Loucy (cell line): ENCODE measurements around the gene SRD5A1.

ENCODE experiments used
- H2AFZ ChIP-seq: fragments of 200-600 bp; sonication (generic); 2 replicates; pipeline ENCODE4 v1.6.0; 2016; ENCODE audit warnings: antibody characterized with exemption, mild to moderate bottlenecking, low read length, moderate library complexity
- H3F3A ChIP-seq: fragments of 200-600 bp; 2 replicates; pipeline ENCODE4 v1.6.0; 2016; ENCODE audit warnings: antibody characterized with exemption, low read depth, mild to moderate bottlenecking
- H3K27me3 ChIP-seq: fragments of 200-600 bp; sonication (generic); 2 replicates; pipeline ENCODE4 v1.6.1; 2014; ENCODE audit warnings: low read length, mild to moderate bottlenecking; ENCODE audit not compliant: insufficient read depth, poor library complexity, severe bottlenecking
- H3K36me3 ChIP-seq: fragments of 200-600 bp; sonication (generic); 2 replicates; pipeline ENCODE4 v1.6.1; 2016; ENCODE audit warnings: low read length; ENCODE audit not compliant: insufficient read depth
- H3K4me1 ChIP-seq: fragments of 200-600 bp; sonication (generic); 2 replicates; pipeline ENCODE4 v1.5.1; 2014; ENCODE audit warnings: low read length, mild to moderate bottlenecking; ENCODE audit not compliant: insufficient read depth, poor library complexity, severe bottlenecking
- H3K4me2 ChIP-seq: fragments of 200-600 bp; sonication (generic); 2 replicates; pipeline ENCODE4 v1.6.0; 2014; ENCODE audit warnings: antibody characterized with exemption, low read length, low read depth, mild to moderate bottlenecking; ENCODE audit not compliant: poor library complexity, severe bottlenecking
- H3K4me3 ChIP-seq: fragments of 200-600 bp; sonication (generic); 2 replicates; pipeline ENCODE4 v1.5.1; 2014; ENCODE audit warnings: low read length, mild to moderate bottlenecking, mixed read lengths; ENCODE audit not compliant: poor library complexity, severe bottlenecking
- H3K79me2 ChIP-seq: fragments of 200-600 bp; sonication (generic); 2 replicates; pipeline ENCODE4 v1.6.1; 2014; ENCODE audit warnings: low read length; ENCODE audit not compliant: insufficient read depth
- H3K9ac ChIP-seq: fragments of 200-600 bp; sonication (generic); 2 replicates; pipeline ENCODE4 v1.6.0; 2014; ENCODE audit warnings: mild to moderate bottlenecking, low read depth, low read length, moderate library complexity; ENCODE audit not compliant: poor library complexity, severe bottlenecking
- H3K9me2 ChIP-seq: fragments of 200-600 bp; sonication (generic); replicated peaks from 2 replicates; pipeline ENCODE4 v1.6.1; 2016; ENCODE audit warnings: low read depth, low read length, mixed read lengths
- H3K9me3 ChIP-seq: fragments of 200-600 bp; sonication (generic); 2 replicates; pipeline ENCODE4 v1.6.1; 2014; ENCODE audit warnings: mild to moderate bottlenecking, antibody characterized with exemption, low read length, low read depth; ENCODE audit not compliant: insufficient read depth
- H4K20me1 ChIP-seq: fragments of 200-600 bp; sonication (generic); 2 replicates; pipeline ENCODE4 v1.6.0; 2014; ENCODE audit warnings: antibody characterized with exemption, low read length, mild to moderate bottlenecking; ENCODE audit not compliant: insufficient read depth, poor library complexity, severe bottlenecking
- CTCF ChIP-seq: fragments of 200-600 bp; sonication (generic); conservative IDR thresholded peaks from 2 replicates; pipeline ENCODE4 v1.5.1; 2014; ENCODE audit warnings: mild to moderate bottlenecking, antibody characterized with exemption, low read length
- EZH2phosphoT487 ChIP-seq: fragments of 200-600 bp; IDR thresholded peaks from 2 replicates; pipeline ENCODE4 v1.6.1; 2018; ENCODE audit warnings: antibody characterized with exemption, mild to moderate bottlenecking, moderate library complexity, borderline replicate concordance

SRD5A1 gene

GRCh38 chr5:6708814-6709213, 75.6 kb downstream of the SRD5A1 start:
- Histone ChIP-seq H3K4me3 (no peak overlapping the region), H3K4me2 (no peak overlapping the region), H4K20me1 (no peaks in the 10 kb centered on the region), H3K79me2 (no peaks in the 10 kb centered on the region), H2AFZ (peak overlapping the region; percentile 9; the same call in 1 of the 2 replicates), H3K4me1 (peaks cover 21% of the 10 kb centered on the region), H3K36me3 (no peaks in the 10 kb centered on the region), H3F3A (no peaks in the 10 kb centered on the region), H3K9me3 (no peaks in the 10 kb centered on the region), H3K9ac (no peak overlapping the region), H3K9me2 (no peaks in the 10 kb centered on the region), H3K27me3 (no peaks in the 10 kb centered on the region)
- TF ChIP-seq EZH2phosphoT487 (no peak), CTCF (no peak)

- peaks cover 26% of the 10 kb centered on the region for H3K4me1 ChIP-seq
- H4K20me1 ChIP-seq: peaks cover 7% of the 10 kb centered on the region
- H3F3A ChIP-seq: no peaks in the 10 kb centered on the region
- H3K36me3 ChIP-seq: no peaks in the 10 kb centered on the region
- H3K9me3 ChIP-seq: no peaks in the 10 kb centered on the region
- no peak overlapping the region for H3K9ac ChIP-seq
- H3K4me2 ChIP-seq: no peak overlapping the region
- H3K27me3 ChIP-seq: no peaks in the 10 kb centered on the region
- TF ChIP-seq EZH2phosphoT487 (no peak), CTCF (no peak)
- H3K9me2 ChIP-seq: no peaks in the 10 kb centered on the region
- peaks cover 10% of the 10 kb centered on the region for H3K79me2 ChIP-seq
- H3K4me3 ChIP-seq: no peak overlapping the region
- H2AFZ ChIP-seq: no peak overlapping the region
Measured at GRCh38 chr5:6710070-6710469, 76.8 kb downstream of the SRD5A1 start.

GRCh38 chr5:6710551-6711318, 77.5 kb downstream of the SRD5A1 start:
- Histone ChIP-seq H3K36me3 (no peaks in the 10 kb centered on the region), H2AFZ (no peak overlapping the region), H3K9ac (no peak overlapping the region), H3K79me2 (peaks cover 17% of the 10 kb centered on the region), H4K20me1 (peaks cover 14% of the 10 kb centered on the region), H3K27me3 (no peaks in the 10 kb centered on the region), H3F3A (no peaks in the 10 kb centered on the region), H3K9me3 (no peaks in the 10 kb centered on the region), H3K4me3 (no peak overlapping the region), H3K9me2 (no peaks in the 10 kb centered on the region), H3K4me2 (no peak overlapping the region), H3K4me1 (peaks cover 31% of the 10 kb centered on the region)
- TF ChIP-seq EZH2phosphoT487 (no peak), CTCF (no peak)
